Cerebellar nuclear complex (tissue), 1 donor: Measurements from ENCODE around the gene SUPT16H.
"Not testable (repeated sequence)": the region's sequence is repeated elsewhere in the genome, so short reads cannot be mapped to it uniquely, and the experiment has no call there.

Source experiments
- DNase-seq, 2 experiments: peaks; one replicate each; lab custom pipeline; 2025; lab: John Stamatoyannopoulos, UW

SUPT16H gene

DNA sequence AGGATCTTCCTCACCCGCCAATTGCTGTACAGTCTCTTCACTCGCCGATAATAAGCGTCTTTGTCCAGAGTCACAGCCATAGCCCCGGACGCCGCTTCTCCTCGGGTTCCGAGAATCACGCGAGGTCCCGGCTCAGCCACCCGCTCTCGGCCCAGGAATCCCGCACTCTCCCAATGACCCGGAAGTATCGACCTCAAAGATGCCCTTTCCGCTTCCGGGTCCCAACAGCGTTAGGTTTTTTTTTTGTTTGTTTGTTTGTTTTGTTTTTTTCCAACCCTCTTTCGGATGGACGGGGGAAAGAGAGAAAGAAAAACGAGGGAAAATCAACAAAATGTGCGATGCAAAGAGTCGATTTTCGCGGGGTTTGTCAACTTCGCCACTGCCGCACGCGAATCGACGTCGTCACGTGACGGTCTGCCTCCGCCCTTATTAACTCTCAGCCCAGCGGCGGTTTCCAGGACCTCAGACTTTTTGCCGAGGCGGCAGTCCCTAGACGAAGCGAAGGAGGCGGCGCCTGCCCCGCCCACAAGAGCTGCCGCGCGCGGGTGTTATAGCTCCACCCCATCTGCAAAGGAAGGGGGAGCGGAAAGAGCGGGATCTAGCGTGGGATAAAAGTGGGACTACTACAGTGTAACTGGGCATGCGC, at the start of gene SUPT16H:
Gene SUPT16H, minus strand, starts transcription at position 172 of the 646 bp plus-strand sequence. Its CDS starts 92 bp downstream, at position 80.
- DNase-seq, result peak; percentile 41 to 73

DNA sequence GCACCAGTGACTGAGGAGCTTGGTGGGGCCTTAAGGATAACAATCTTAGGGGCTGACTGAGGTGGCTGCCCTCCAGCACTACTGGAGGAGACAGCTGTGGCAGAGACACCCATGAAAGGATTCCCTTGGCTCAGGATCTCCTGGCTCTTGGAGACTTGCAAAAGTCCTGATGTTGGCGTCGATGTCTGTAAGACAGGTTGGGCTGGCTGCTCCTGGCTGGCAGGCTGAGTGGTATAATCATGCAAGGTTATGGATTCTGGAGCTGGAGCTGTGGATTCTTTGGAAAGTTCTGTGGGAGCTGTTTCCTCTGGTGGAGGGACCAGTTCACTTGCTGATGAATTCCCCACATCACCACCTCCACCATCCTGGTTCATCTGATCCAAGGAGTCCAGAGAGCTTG, 47.3 kb upstream of the SUPT16H start:
- no peak for DNase-seq

DNA sequence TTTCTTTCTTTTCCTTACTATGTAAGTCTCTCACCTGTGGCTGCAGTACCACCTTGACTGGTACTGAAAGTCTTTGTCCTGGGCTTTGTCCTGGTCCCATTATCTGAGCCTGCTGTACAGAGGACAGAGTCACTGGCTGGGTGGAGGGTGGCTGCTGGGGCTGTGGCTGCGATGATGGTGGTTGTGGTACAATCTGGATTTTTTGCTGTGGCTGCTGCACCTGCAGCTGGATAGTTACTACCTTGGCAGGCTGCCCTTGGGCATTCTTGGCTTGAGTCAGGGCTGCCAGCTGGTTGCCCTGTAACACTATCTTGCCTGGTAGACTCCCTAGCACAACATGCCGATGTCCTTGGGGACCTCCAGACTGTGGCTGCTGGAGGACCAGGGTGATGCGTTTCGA, 45.1 kb upstream of the SUPT16H start:
- no peak for DNase-seq

DNA sequence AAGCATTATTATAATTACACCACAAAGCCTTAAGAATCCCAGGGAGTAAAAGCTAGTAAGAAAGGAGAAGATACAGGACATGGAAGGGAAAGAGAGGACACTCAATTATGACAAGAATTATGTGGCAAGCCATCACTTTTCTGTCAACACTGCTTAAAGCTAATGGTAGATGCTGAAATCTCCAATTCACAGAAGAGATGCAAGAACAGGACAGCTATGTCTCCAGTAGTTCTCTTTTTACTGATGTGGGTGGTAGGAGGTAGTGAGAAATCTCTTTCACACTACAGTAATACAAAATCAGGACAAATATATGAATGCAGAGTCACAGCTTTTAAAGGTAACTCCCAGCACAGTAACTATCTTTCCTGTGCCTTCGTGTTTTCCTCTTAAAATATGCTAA, 42.9 kb upstream of the SUPT16H start:
- DNase-seq, result no peak

DNA sequence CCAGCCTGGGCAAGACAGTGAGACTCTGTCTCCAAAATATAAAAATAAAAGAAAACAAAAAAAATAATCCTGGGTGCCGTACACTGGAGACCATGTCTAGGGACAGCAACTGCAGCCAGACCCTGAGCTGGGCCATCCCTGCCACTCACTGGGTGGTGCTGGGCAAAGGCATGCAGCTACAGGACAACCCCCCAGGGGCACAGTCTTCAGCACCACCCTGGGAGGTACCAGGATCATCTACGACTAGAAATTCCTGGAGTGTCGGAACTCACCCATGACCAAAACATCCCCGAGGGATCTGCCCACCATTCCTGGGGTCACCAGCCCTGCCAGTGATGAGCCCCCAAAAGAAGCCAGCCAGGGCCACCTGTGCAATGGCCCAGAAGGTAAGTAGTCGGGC, 35.7 kb upstream of the SUPT16H start:
- no peak for DNase-seq

DNA sequence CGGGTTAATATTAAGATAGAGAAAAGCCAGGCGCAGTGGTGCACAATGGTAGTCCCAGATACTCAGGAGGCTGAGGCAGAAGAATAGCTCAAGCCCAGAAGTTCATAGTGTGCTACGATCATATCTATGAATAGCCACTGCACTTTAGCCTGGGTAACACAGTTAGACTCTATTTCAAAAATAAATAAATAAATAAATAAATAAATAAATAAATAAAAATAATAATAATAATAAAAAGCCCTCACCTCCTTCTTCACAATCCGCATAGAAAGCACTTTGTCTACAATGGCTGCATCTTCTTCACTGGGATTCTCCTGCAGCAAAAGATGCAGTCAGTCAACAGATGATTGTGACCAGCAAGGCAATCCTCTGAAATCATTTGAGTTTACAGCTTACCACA, 31.5 kb upstream of the SUPT16H start:
- no peak for DNase-seq

DNA sequence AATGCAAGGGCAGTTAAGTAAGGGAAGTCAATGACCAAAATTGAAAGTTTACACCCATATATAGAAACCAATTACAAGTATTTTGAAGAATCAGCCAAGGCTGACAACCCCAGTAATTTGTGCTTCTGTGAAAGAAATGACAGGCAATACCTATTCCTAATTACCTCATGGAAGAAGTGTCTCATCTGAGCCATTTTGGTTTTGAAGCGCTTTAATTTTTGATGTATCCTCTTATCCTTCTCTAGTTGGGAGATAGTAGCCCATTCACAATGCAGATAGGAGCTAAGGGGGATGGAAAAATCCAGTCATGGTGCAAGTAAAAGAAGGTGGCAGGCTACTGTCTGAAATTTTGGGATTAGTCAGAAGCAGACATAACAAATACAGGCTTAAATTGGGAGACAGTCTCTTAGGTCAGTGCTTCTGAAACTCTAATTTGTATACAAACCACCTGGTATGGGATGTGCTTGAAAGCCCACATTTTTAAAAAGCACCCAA, 30.4 kb upstream of the SUPT16H start:
- no peak for DNase-seq

DNA sequence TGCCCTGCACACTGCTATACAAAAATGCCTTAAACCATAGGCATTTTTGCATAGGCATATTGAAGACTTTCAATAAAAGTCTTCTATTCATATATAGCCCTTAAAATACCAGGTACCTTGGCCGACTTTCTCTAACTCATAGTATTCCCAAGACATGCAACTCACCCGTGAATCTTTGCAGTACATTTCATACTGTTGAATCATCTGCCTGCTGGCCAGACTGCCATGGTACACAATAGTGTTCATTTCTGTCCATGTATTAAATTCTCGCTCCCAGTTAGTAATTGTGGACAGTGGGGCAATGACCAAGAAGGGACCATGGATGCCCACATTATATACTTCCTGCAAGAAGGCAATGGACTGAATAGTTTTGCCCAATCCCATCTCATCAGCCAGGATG, 24.3 kb upstream of the SUPT16H start:
- DNase-seq, result no peak

DNA sequence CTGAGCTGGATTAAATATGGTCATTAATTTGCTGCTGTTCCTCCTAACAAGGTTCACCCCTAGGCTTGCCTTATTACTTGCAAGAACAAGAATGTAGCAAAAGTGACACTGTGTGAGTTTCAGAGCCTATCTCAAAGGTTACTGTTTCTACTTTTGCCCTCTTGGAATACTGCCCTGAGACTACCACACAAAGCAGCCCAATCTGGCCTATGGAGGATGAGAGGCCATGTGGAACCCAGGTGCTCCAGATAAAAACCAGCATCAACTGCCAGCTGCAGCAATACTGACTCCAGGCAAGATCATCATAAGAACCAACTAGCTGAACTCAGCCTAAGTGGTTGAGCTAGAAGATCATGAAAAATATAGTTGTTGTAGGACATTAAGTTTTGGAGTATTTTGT, 22.4 kb upstream of the SUPT16H start:
- DNase-seq, result no peak

DNA sequence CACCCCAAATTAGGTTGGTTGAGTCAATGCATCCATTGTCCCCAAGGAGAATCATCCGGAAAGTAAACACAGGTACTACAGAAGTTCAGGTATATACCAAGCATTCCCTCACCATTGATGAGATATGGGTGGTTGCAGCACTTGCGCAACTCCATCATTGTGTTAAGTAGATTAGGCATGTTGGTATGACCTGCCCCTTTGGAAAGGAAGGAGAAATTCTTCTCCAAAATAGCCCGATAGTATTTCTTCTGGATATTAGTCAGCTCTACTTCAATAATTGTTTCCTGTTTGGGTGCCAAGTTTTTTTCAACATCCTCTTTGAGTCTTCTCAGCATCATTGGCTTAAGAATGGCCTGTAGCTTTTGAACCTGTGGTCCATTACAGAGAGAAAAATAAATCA, 21.3 kb upstream of the SUPT16H start:
- no peak for DNase-seq

DNA sequence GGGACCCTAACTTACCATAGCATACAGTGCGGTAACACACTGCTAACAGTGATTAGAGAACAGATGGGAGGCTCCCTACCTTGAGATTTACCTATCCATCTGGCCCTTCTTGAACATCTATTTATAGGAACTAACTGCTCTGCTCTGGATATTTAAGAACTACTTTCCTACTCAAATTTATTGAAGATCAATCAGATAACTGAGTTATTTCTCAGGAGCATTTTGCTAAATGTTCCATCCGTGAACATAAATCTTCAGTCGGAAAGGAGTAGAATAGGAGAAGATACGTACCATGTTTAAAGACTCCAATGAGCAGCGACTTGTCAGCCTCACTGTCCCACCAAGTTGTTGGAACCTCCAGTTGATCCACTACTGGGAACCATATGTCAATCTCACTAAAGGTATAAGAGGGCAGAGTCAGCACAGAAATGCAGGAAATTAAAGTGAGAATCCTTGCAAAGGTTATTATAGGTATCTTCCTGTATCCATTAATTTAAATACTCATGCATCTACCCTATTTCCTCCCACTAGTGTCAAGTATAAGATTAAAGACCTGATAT, 15.6 kb upstream of the SUPT16H start:
- DNase-seq, result peak; percentile 28 to 59

DNA sequence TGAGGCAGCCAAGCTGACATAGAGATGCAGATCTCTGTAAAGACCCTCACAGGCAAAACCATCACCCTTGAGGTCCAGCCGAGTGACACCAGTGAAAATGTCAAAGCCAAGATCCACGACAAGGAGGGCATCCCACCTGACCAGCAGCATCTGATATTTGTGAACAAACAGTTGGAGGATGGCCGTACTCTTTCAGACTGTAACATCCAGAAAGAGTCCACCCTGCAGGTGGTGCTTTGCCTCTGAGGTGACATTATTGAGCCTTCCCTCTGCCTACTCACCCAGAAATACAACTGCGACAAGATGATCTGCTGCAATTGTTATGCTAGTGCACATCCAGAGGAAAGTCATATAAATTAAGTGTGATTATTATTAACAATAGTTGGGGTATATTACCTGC, 15.1 kb upstream of the SUPT16H start:
- DNase-seq, result peak in 1 of 2 experiments; percentile 59

DNA sequence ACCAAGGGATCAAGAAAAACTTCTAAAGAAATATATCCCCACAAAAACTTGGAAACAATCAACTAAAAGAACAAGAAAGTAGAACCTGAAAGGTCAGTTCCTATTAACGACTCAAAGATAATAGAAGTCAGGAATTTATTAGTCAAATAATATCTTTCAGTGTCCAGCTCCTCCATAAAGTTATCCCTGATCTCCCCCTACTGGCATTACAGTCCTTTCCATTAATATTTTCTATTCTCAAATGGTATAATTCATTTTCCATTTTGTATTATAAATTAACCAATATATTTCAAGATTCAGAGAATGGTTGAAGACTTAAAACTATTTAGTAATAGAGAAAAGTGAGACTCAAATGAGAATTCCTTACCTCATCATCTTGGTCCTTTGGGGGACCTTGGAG, 11.6 kb upstream of the SUPT16H start:
- no peak for DNase-seq

DNA sequence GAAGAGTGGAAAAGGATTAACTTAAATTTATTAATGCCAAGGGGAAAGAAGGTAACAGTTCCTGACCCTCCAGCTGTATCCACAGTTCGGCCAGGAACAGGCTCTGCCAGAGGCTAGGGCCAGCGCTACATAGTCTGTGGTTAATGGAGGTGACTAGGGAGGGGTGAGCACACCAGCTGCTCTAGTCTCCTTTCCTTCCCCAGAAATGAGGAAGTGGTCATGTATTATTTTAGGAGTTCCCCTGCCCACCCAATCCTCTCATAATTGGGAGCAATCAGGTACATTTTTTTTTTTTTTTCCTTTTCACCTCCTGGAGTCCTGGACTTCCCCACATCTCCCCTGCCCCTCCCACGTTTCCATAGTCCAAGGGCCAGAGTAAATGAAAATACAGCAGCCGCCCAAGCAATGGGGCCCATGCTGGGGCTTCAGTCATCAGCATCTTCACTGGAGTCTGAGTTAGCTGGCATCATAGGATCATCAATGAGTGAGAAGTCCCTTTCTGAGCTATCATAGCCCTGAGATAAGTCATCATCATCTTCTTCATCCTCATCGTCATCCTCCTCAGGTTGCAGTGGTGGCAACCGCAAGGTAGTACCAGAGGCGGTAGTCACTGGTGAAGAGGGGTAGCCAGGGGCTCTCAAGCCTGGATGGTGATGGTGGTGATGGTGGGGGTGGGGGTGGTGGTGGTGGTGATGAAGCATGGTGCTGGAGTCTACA, 1.5 kb upstream of the SUPT16H start:
- DNase-seq, result no peak

DNA sequence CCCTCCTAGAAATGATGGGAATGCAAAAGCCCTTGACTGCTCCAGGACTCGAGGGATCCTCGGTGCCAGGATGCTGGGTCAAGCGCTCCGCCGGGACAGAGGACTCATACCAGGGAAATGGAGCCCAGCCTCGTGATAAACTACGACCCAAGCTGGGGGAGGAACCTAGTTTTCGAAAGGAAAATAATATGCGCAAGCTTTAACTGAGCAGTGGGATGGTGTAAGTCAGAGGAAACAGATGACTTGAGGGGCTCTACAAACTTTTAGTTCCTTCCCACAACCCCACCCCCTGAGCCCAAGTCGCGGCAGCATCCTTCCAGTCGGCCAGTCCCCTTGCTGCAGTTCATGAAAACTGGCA, 654 bp upstream of the SUPT16H start:
- no peak for DNase-seq

DNA sequence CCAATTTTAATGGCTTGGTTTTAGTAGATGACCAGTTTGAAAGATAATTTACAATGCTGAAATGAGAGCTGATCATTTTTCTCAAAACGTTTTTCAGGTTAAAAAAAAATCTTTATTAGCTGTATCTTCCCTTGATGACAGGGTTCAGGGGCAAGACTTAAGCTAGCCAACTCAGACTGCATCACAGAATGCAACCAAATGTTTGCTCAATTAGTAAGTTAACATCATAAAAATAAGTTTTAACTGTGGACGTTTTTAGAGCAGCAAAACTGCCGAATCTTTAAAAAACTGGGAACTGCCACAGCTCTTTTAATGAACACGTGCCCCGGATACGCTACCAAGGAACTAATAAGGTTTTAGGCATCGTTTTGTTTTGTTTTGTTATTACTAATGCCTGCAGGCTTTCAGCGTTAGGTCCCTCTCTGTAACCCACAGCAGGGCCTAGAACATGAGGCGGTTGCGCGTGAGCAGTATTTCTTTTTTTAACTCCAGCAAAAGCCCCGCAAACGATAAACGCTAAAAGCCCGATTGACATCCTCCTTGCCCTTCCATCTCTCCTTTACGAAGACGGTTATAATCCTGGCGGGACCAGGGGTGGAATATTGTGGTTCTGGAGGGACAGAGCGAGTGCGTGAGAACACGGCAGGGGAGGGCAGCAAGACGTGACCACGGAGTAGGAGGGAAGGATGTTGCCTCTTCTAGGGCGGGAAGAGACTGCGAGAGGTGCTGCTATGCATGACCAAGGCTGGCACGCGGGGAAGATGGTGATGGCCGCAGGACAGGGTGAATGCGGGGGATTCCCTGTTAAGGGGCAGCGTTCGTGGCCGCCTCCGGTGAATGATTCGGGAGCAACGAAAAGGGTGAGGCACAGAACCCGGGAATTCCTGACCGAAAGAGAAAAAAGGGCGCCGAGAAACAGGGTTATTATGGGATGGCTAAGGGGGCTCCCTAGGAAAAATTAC, 652 bp downstream of the SUPT16H start:
- DNase-seq, result no peak

DNA sequence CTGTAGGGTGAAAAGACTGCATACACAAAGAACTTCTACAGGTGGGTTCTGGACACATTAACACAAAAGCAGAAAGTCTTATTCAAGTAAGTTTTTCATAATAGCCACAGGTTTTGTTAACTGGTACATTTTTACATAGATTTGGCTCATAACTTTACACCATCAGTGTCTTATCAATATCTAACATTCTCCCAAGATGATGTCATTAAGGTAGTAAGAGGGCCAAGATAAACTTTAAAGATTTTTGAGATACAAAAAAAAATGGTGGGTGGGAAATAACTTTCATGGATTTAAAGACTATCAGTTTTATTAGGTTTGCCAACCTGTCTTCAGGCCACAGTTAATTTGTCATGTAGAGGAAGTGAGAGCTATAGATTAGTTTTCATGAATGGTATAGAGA, 1.7 kb downstream of the SUPT16H start:
- no peak for DNase-seq

DNA sequence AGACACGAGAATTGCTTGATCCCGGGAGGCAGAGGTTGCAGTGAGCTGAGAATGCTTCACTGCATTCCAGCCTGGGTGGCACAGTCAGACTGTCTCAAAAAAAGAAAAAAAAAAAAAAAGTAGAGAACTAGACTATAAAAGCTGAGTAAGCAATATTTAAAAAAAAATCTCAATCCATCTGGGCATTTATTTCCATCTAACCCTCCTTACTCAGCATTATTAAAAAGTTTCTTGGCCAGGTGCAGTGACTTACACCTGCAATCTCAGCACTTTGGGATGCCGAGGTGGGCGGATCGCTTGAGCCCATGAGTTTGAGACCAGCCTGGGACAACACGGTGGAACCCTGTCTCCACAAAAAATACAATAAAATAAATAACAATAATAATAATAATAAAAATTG, 4.5 kb downstream of the SUPT16H start:
- no peak for DNase-seq

DNA sequence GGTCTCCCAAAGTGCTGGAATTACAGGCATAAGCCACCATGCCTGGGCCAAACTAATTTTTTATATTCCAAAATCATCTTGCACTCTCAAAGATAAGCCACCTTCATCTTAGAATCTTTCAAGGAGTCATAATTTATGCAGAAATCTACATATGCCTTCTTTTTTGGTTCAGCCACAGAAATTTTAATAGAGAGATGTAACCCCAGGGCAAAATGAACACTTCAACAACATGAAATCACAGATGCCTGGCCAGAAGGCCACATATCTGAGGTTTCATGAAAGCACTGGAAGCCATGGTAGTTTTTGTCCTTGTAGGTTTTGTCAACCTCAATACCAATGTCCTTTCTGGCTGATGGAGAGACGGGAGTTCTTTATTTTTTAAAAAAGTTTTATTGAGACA, 9.8 kb downstream of the SUPT16H start:
- no peak for DNase-seq

DNA sequence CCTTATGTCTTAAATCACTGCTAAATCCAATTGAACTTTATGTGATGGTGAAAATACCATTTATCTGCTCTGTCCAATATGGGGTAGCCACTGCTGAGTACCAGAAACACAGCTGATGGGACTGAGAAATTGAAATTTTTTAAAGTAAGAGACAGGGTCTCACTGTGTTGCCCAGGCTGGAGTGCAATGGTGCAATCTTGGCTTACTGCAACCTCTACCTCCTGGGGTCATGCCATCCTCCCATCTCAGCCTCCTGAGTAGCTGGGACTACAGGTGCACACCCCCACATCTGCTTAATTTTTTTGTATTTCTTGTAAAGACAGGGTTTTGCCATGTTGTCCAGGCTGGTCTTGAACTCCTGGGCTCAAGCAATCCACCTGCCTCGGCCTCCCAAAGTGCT, 11.0 kb downstream of the SUPT16H start:
- DNase-seq, result not testable (repeated sequence)

DNA sequence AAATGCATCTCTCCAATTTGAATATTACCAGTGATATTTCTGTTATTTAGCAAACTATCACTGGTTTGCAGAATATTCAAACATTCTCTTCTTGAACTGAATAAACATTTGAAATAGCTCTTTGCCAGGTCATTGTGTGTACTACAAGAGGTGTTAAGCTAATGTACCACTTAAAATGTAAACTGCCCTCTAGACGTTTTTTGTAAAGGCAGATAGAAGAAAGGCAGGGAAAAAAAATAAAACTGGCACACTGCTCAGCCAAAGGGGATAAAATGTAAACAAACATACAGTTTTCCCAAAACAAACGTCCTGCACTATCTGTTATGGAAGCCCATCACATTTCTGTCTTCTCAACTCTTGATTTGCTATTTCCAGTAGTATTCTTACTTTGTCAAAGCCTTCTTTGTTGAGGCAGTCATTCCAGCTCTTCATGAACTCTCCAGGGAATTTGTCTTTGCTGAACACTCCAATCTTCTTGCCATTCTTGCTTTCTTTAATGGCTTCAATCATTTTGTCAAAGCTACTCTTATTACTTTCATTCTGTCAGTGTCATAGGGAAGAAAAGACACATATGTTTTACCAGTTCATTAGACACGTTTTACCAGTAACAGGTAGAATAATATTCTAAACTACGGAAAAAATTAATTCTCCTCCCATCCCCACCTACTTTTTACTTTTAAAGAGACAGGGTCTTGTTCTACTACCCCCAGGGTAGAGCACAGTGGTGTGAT, 13.7 kb downstream of the SUPT16H start:
- DNase-seq, result no peak
